ENCODE results near the gene IRAG1. TPM values are rescaled to one million over a fixed set of nuclear protein-coding genes. Genes with fewer than 3 reads are reported as not detected.

IRAG1 gene
- total and polyA plus RNA-seq, 7 donors = 1.4 to 9.4 (median 3.9) TPM

- H3K4me1 ChIP-seq = peaks cover 16% of the 10 kb centered on the region
- intact Hi-C loops (cut with DNase I) = loop anchor here (5.0 kb wide), 2 partner anchors 53 to 58 kb away; no protein-coding TSS in a partner anchor
- 55 to 73% (median 66%) methylated on average over 4 of the region's 4 CpGs for WGBS, 3 donors
- no peak overlapping the region for H3K27ac ChIP-seq
- ATAC-seq = no peak
- H3K27me3 ChIP-seq (ENCODE audit: insufficient read depth in 3 of 3, low read length in 2 of 3) = no peaks in the 10 kb centered on the region
- TF ChIP-seq CTCF (IDR thresholded peaks at IDR 0.05) = no peak
- DNase-seq = no peak
- H3K9me3 ChIP-seq = no peaks in the 10 kb centered on the region
- no peaks in the 10 kb centered on the region for H3K36me3 ChIP-seq (ENCODE audit: insufficient read depth in 1 of 2, low read depth in 1 of 2)
- no peak overlapping the region for H3K4me3 ChIP-seq
Observed at GRCh38 chr11:10679644-10680043, 13.9 kb downstream of the IRAG1 start.

- intact Hi-C loops (cut with DNase I) = loop anchor here (5.0 kb wide), 2 partner anchors 54 to 59 kb away; no protein-coding TSS in a partner anchor
- no peak for TF ChIP-seq CTCF (IDR thresholded peaks at IDR 0.05)
- Histone ChIP-seq H3K4me3 (no peak overlapping the region), H3K36me3 (ENCODE audit: insufficient read depth in 1 of 2, low read depth in 1 of 2) (no peaks in the 10 kb centered on the region), H3K4me1 (peaks cover 25% of the 10 kb centered on the region), H3K9me3 (no peaks in the 10 kb centered on the region), H3K27ac (no peak overlapping the region), H3K27me3 (ENCODE audit: insufficient read depth in 3 of 3, low read length in 2 of 3) (no peaks in the 10 kb centered on the region)
- ATAC-seq = no peak
- 74 to 85% (median 79%) methylated on average over 5 of the region's 5 CpGs for WGBS, 3 donors
- no peak for DNase-seq
Observed at GRCh38 chr11:10678101-10678500, 15.5 kb downstream of the IRAG1 start.

DNA sequence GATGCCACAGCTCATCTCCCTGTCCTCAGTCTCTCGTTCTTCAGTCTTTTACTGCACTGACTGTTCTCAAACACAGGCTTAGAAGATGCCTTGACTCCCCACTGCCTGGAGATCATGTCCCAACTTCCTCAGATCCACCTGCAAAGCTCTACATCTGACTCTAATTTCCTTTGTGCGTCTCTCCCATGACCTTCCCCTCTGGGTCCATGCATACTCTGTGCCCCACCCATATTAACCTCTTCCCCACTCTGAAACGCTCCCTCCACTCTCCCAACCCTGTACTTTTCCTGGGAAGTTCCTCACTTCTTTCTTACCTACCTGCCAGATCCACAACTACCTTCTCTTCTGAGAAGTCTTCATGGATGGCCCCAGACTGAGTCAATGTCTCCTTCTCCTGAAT is 16.6 kb downstream of the IRAG1 start:
- no peak overlapping the region for H3K27ac ChIP-seq

DNA sequence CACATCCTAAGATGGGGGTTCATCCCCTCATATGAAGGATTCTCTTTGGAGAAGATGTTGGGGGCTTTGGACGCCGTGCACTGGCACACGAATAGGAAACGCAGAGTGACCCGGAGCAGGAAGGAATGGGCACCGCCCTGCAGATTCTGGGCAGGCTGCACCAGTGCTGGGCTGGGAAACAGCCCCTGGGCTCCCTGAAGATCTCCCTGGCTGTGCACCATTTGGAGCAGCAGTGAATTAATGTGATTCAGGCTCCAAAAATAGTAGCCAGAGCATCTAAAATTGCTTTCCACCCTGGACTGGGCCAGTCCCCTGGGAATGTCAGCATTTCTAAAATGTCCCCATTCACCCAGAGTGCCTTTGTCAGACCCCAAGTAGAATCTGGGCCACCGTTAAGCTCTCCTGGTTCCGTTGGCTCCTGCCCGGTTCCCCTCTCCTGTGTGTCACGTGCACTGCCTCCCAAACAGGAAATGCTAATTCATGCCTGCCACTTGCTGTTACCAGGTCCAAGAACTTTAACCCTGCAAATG is 18.6 kb downstream of the IRAG1 start:
- H3K4me3 ChIP-seq = peak overlapping the region; percentile 57
- ATAC-seq (peak; percentile 94 to 98 (median 96)), DNase-seq (peak; percentile 70 to 89)
- H3K9me3 ChIP-seq = no peaks in the 10 kb centered on the region
- no peaks in the 10 kb centered on the region for H3K36me3 ChIP-seq (ENCODE audit: insufficient read depth in 1 of 2, low read depth in 1 of 2)
- H3K27ac ChIP-seq = peak overlapping the region; percentile 90
- intact Hi-C loops (cut with DNase I) = loop anchor here (5.0 kb wide), 2 partner anchors 57 to 62 kb away; no protein-coding TSS in a partner anchor
- 0 to 2% (median 2%) methylated on average over 10 of the region's 10 CpGs for WGBS, 3 donors
- H3K4me1 ChIP-seq = peaks cover 30% of the 10 kb centered on the region
- H3K27me3 ChIP-seq (ENCODE audit: insufficient read depth in 3 of 3, low read length in 2 of 3) = no peaks in the 10 kb centered on the region
- TF ChIP-seq CTCF (IDR thresholded peaks at IDR 0.05) = no peak

More for the DNA sequence above, 16.6 kb downstream of the IRAG1 start:
- 73 to 93% (median 88%) methylated on average over 3 of the region's 3 CpGs for WGBS, 3 donors
- ATAC-seq (no peak), DNase-seq (no peak)
- TF ChIP-seq CTCF (IDR thresholded peaks at IDR 0.05) = no peak
- intact Hi-C loops (cut with DNase I) = loop anchor here (5.0 kb wide), 2 partner anchors 55 to 60 kb away; no protein-coding TSS in a partner anchor
- Histone ChIP-seq H3K27me3 (ENCODE audit: insufficient read depth in 3 of 3, low read length in 2 of 3) (no peaks in the 10 kb centered on the region), H3K9me3 (no peaks in the 10 kb centered on the region), H3K4me1 (peaks cover 25% of the 10 kb centered on the region), H3K4me3 (no peak overlapping the region), H3K36me3 (ENCODE audit: insufficient read depth in 1 of 2, low read depth in 1 of 2) (no peaks in the 10 kb centered on the region)

DNA sequence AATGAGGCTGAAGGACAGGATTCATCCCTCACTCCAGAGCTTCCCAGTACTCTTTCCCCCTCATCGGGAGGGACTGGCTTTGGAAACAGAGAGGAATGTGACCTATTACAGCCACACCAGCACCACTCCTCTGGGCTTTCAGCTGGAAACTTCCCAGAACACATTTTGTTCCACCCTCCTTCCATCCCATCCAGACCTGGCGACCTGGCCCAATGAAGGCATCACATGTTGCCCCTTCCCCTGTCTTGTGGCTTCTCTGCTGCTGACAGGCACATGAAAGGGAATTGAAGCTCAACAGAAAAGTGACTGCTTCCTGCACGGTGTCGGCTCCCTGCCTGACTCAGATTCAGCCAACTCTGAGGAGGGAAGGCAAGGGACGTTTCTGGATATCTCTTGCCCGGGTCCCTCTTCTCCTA is 19.1 kb downstream of the IRAG1 start:
- Histone ChIP-seq H3K4me1 (peaks cover 35% of the 10 kb centered on the region), H3K36me3 (ENCODE audit: insufficient read depth in 1 of 2, low read depth in 1 of 2) (no peaks in the 10 kb centered on the region), H3K4me3 (peak overlapping the region; percentile 57), H3K27me3 (ENCODE audit: insufficient read depth in 3 of 3, low read length in 2 of 3) (no peaks in the 10 kb centered on the region), H3K9me3 (no peaks in the 10 kb centered on the region), H3K27ac (peak overlapping the region; percentile 90)
- TF ChIP-seq CTCF (IDR thresholded peaks at IDR 0.05) = no peak
- ATAC-seq (peak; percentile 22 to 51 (median 40)), DNase-seq (peak; percentile 60 to 67)
- intact Hi-C loops (cut with DNase I) = no loop called here
- 3 to 6% (median 4%) methylated on average over 6 of the region's 6 CpGs for WGBS, 3 donors
